NT2/D1 (cell line): ENCODE measurements around the gene AP2B1.

Source experiments
- DNase-seq: peaks from one replicate; pipeline ENCODE4 v3.0.0-alpha.2; 2011; ENCODE audit warnings: low read depth, low spot score
- H3K27me3 ChIP-seq: 2 replicates; pipeline ENCODE4 v1.6.0; 2011; ENCODE audit warnings: mild to moderate bottlenecking; ENCODE audit not compliant: insufficient read length, insufficient read depth
- H3K36me3 ChIP-seq: 2 replicates; pipeline ENCODE4 v1.6.1; 2011; ENCODE audit warnings: mild to moderate bottlenecking, low read length, mixed read lengths; ENCODE audit not compliant: insufficient read depth, insufficient read length
- H3K4me1 ChIP-seq: 2 replicates; pipeline ENCODE4 v1.5.1; 2011; ENCODE audit not compliant: insufficient read depth, insufficient read length
- H3K4me3 ChIP-seq: 2 replicates; pipeline ENCODE4 v1.5.1; 2011; ENCODE audit warnings: low read depth; ENCODE audit not compliant: insufficient read length
- H3K9ac ChIP-seq: 2 replicates; pipeline ENCODE4 v1.6.0; 2011; ENCODE audit warnings: low read depth; ENCODE audit not compliant: insufficient read length
- H3K9me3 ChIP-seq: 2 replicates; pipeline ENCODE4 v1.5.1; 2011; ENCODE audit warnings: mild to moderate bottlenecking, low read length; ENCODE audit not compliant: insufficient read depth
- SUZ12 ChIP-seq: IDR thresholded peaks from 2 replicates; pipeline ENCODE4 v1.6.1; 2011; ENCODE audit not compliant: insufficient read length, insufficient read depth; ENCODE audit errors: extremely low read depth
- YY1 ChIP-seq: IDR thresholded peaks from 2 replicates; pipeline ENCODE4 v1.6.1; 2011; ENCODE audit not compliant: insufficient read length, insufficient read depth
- ZNF274 ChIP-seq: IDR thresholded peaks from 2 replicates; pipeline ENCODE4 v1.6.1; 2011; ENCODE audit warnings: mild to moderate bottlenecking, low read depth, low read length

Gene AP2B1

GRCh38 chr17:35612924-35613521, 25.9 kb downstream of the AP2B1 start:
- Histone ChIP-seq H3K4me1 (no peaks in the 10 kb centered on the region), H3K36me3 (peaks cover 55% of the 10 kb centered on the region), H3K27me3 (no peaks in the 10 kb centered on the region), H3K9ac (no peak overlapping the region), H3K4me3 (no peak overlapping the region), H3K9me3 (no peaks in the 10 kb centered on the region)
- TF ChIP-seq YY1 (no peak), SUZ12 (no peak), ZNF274 (no peak)
- DNase-seq = peak; percentile 18

GRCh38 chr17:35614810-35615209, 27.7 kb downstream of the AP2B1 start:
- DNase-seq = no peak
- Histone ChIP-seq H3K4me1 (no peaks in the 10 kb centered on the region), H3K9ac (no peak overlapping the region), H3K4me3 (no peak overlapping the region), H3K36me3 (peaks cover 55% of the 10 kb centered on the region), H3K9me3 (no peaks in the 10 kb centered on the region), H3K27me3 (no peaks in the 10 kb centered on the region)
- no peak for TF ChIP-seq SUZ12
- no peak for TF ChIP-seq YY1
- no peak for TF ChIP-seq ZNF274

- Histone ChIP-seq H3K27me3 (no peaks in the 10 kb centered on the region), H3K9ac (no peak overlapping the region), H3K4me1 (no peaks in the 10 kb centered on the region), H3K36me3 (peaks cover 54% of the 10 kb centered on the region), H3K9me3 (no peaks in the 10 kb centered on the region), H3K4me3 (no peak overlapping the region)
- no peak for DNase-seq
- TF ChIP-seq ZNF274 (no peak), YY1 (no peak), SUZ12 (no peak)
Measured at GRCh38 chr17:35616536-35616935, 29.4 kb downstream of the AP2B1 start.

GRCh38 chr17:35617505-35617904, 30.4 kb downstream of the AP2B1 start:
- no peak overlapping the region for H3K4me3 ChIP-seq
- no peak for DNase-seq

DNA sequence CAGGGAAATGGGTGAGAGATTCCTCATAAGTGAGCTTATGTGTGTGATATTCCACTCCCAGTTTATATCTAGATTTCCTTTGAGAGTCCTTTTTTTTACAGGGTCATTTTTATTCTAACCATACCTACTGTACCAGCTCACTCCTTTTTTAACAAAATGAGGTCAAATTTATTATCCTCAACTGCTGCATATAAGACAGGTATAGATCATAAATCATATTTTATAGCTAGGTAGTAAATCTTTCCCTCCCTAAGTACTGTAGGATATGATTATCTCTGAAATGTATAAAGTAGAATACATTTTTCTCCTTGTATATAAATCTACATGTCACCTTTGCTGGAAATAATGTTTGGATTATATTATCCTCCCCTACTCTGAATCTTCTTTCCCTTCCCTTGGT, 31.5 kb downstream of the AP2B1 start:
- Histone ChIP-seq H3K9me3 (no peaks in the 10 kb centered on the region), H3K27me3 (no peaks in the 10 kb centered on the region), H3K36me3 (peaks cover 51% of the 10 kb centered on the region), H3K4me1 (no peaks in the 10 kb centered on the region), H3K9ac (no peak overlapping the region), H3K4me3 (no peak overlapping the region)
- no peak for TF ChIP-seq YY1
- TF ChIP-seq SUZ12 = no peak
- TF ChIP-seq ZNF274 = no peak
- no peak for DNase-seq

More at GRCh38 chr17:35617505-35617904, 30.4 kb downstream of the AP2B1 start:
- H3K9ac ChIP-seq = no peak overlapping the region
- no peaks in the 10 kb centered on the region for H3K9me3 ChIP-seq
- H3K4me1 ChIP-seq = no peaks in the 10 kb centered on the region
- no peaks in the 10 kb centered on the region for H3K27me3 ChIP-seq
- no peak for TF ChIP-seq ZNF274
- no peak for TF ChIP-seq SUZ12
- no peak for TF ChIP-seq YY1
- peaks cover 50% of the 10 kb centered on the region for H3K36me3 ChIP-seq

DNA sequence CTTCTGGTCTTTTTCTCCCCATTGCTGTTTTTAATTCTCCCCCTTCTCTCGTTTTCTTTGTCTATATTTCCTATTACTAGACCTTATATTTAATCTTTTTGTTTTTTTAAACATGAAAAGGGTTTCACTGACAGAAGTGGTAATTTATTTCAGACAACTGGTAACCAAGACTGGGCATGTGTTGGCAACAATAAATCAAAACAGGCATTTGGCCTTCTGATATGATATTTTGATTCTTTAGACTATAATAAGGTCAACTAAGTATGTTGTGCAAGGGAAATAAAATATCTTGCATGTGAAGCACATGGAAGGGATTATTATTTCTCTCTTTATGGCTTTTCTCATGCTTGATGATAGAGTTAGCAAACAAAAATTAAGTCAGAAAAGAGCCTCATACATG, 34.6 kb downstream of the AP2B1 start:
- Histone ChIP-seq H3K4me3 (no peak overlapping the region), H3K4me1 (no peaks in the 10 kb centered on the region), H3K36me3 (peaks cover 66% of the 10 kb centered on the region), H3K9me3 (no peaks in the 10 kb centered on the region), H3K9ac (no peak overlapping the region), H3K27me3 (no peaks in the 10 kb centered on the region)
- DNase-seq = no peak
- TF ChIP-seq YY1 (no peak), ZNF274 (no peak), SUZ12 (no peak)

GRCh38 chr17:35627417-35627816, 40.3 kb downstream of the AP2B1 start:
- H3K4me1 ChIP-seq = no peaks in the 10 kb centered on the region
- no peak for DNase-seq
- H3K36me3 ChIP-seq = peaks cover 68% of the 10 kb centered on the region

More at GRCh38 chr17:35627417-35627816, 40.3 kb downstream of the AP2B1 start:
- H3K9me3 ChIP-seq = no peaks in the 10 kb centered on the region
- no peak overlapping the region for H3K9ac ChIP-seq
- H3K27me3 ChIP-seq = no peaks in the 10 kb centered on the region
- H3K4me3 ChIP-seq = no peak overlapping the region
- TF ChIP-seq SUZ12 (no peak), YY1 (no peak), ZNF274 (no peak)
